ENCODE results near the gene UQCRHL. TPM values are rescaled to one million over a fixed set of nuclear protein-coding genes. Genes with fewer than 3 reads are reported as not detected.
"Not testable (repeated sequence)": the region's sequence is repeated elsewhere in the genome, so short reads cannot be mapped to it uniquely, and the experiment has no call there.

The UQCRHL gene
- 2.8 and 4.8 TPM in 2 replicates for total RNA-seq (ENCODE audit: low replicate concordance)

GRCh38 chr1:15807549-15807948, at the start of gene UQCRHL:
TSS of gene UQCRHL (minus strand) at chr1:15807649. CDS start at chr1:15807649, 0 bp downstream.
- not testable (repeated sequence) for H4K20me1 ChIP-seq (ENCODE audit: low read depth); H3K4me1 ChIP-seq; H3K4me3 Mint-ChIP-seq; H3K27ac Mint-ChIP-seq; H3K9me3 ChIP-seq (ENCODE audit: low read depth); H3K27me3 ChIP-seq; H2AFZ ChIP-seq (replicated peaks); H3K79me2 ChIP-seq (ENCODE audit: low read depth); H3K9ac ChIP-seq; H3K27ac ChIP-seq; H3K9me3 Mint-ChIP-seq; H3K4me3 ChIP-seq; DNase-seq (ENCODE audit: low spot score); H3K4me2 ChIP-seq; H3K27me3 Mint-ChIP-seq (ENCODE audit: insufficient read depth, low read depth); H3K36me3 ChIP-seq; H3F3A ChIP-seq (ENCODE audit: low read depth); H3K36me3 Mint-ChIP-seq
- peaks cover 11% of the 10 kb centered on the region for H3K4me1 Mint-ChIP-seq

GRCh38 chr1:15856888-15857287, 49.4 kb upstream of the UQCRHL start:
- H3F3A ChIP-seq (ENCODE audit: low read depth), result peaks cover 8% of the 10 kb centered on the region
- no peak for TF ChIP-seq EZH2phosphoT487 (IDR thresholded peaks at IDR 0.05)
- no peak for TF ChIP-seq CTCF (IDR thresholded peaks at IDR 0.05)

GRCh38 chr1:15852828-15853302, 45.4 kb upstream of the UQCRHL start:
- DNase-seq (ENCODE audit: low spot score), result no peak
- Mint-ChIP-seq H3K27ac (no peak overlapping the region), H3K4me3 (no peak overlapping the region)

More at GRCh38 chr1:15856888-15857287, 49.4 kb upstream of the UQCRHL start:
- Mint-ChIP-seq H3K27ac (no peak overlapping the region), H3K36me3 (peaks cover 15% of the 10 kb centered on the region), H3K27me3 (ENCODE audit: insufficient read depth, low read depth) (peaks cover 2% of the 10 kb centered on the region), H3K4me3 (no peak overlapping the region), H3K9me3 (no peaks in the 10 kb centered on the region), H3K4me1 (peaks cover 9% of the 10 kb centered on the region)
- no peak overlapping the region for H3K4me3 ChIP-seq
- no peak overlapping the region for H3K27ac ChIP-seq
- H3K36me3 ChIP-seq, result no peaks in the 10 kb centered on the region
- peaks cover 36% of the 10 kb centered on the region for H4K20me1 ChIP-seq (ENCODE audit: low read depth)
- DNase-seq (ENCODE audit: low spot score), result no peak
- peaks cover 6% of the 10 kb centered on the region for H3K4me1 ChIP-seq
- no peak overlapping the region for H2AFZ ChIP-seq (replicated peaks)
- no peak overlapping the region for H3K4me2 ChIP-seq
- no peaks in the 10 kb centered on the region for H3K9me3 ChIP-seq (ENCODE audit: low read depth)
- no peaks in the 10 kb centered on the region for H3K27me3 ChIP-seq
- no peak overlapping the region for H3K9ac ChIP-seq
- H3K79me2 ChIP-seq (ENCODE audit: low read depth), result peaks cover 99% of the 10 kb centered on the region

More at GRCh38 chr1:15852828-15853302, 45.4 kb upstream of the UQCRHL start:
- H3K27me3 ChIP-seq, result no peaks in the 10 kb centered on the region
- H3K36me3 ChIP-seq, result no peaks in the 10 kb centered on the region
- peaks cover 22% of the 10 kb centered on the region for H3K4me1 ChIP-seq
- peaks cover 23% of the 10 kb centered on the region for H4K20me1 ChIP-seq (ENCODE audit: low read depth)
- peaks cover 38% of the 10 kb centered on the region for H3F3A ChIP-seq (ENCODE audit: low read depth)
- H3K79me2 ChIP-seq (ENCODE audit: low read depth), result peaks cover 98% of the 10 kb centered on the region
- H3K4me2 ChIP-seq, result no peak overlapping the region
- H2AFZ ChIP-seq (replicated peaks), result no peak overlapping the region
- H3K9me3 ChIP-seq (ENCODE audit: low read depth), result no peaks in the 10 kb centered on the region
- TF ChIP-seq CTCF (IDR thresholded peaks at IDR 0.05), result no peak
- TF ChIP-seq EZH2 (IDR thresholded peaks at IDR 0.05), result no peak
- no peak for TF ChIP-seq EZH2phosphoT487 (IDR thresholded peaks at IDR 0.05)
- no peak overlapping the region for H3K9ac ChIP-seq
- Mint-ChIP-seq H3K27me3 (ENCODE audit: insufficient read depth, low read depth) (peaks cover 7% of the 10 kb centered on the region), H3K36me3 (peaks cover 9% of the 10 kb centered on the region), H3K4me1 (peaks cover 31% of the 10 kb centered on the region), H3K9me3 (no peaks in the 10 kb centered on the region)
- no peak overlapping the region for H3K27ac ChIP-seq
- no peak overlapping the region for H3K4me3 ChIP-seq

All from neural progenitor cell (in vitro differentiated cells).